MV-4-11 (cell line): ENCODE results near the gene AGK.
"Not testable (repeated sequence)": the region's sequence is repeated elsewhere in the genome, so short reads cannot be mapped to it uniquely, and the experiment has no call there.

Experiments
- DNase-seq: peaks from one replicate; lab custom pipeline; 2025; lab: John Stamatoyannopoulos, UW

The AGK gene

GRCh38 chr7:141587304-141587703, 36.1 kb downstream of the AGK start:
- no peak for DNase-seq

GRCh38 chr7:141588912-141589311, 37.7 kb downstream of the AGK start:
- DNase-seq: no peak

GRCh38 chr7:141590071-141590470, 38.9 kb downstream of the AGK start:
- DNase-seq: no peak

DNA sequence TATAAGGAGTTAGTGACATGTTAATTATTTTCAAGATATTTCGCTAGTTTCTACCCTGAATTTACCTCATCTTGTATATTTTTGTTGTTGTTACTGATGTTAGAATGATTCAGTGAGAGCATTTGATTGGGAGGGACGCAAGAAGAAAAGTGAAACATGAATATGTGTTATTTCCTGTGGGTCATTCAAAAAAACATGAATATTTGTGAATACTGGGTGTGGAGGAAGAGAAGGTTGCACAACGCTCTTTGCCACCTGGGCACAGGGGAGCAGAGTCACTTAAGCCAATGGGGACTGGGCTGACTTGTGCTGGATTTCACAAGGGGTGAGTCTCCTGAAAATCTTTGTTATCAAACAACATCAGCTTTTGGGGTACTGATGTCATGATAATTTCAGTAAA, 39.5 kb downstream of the AGK start:
- DNase-seq: no peak

DNA sequence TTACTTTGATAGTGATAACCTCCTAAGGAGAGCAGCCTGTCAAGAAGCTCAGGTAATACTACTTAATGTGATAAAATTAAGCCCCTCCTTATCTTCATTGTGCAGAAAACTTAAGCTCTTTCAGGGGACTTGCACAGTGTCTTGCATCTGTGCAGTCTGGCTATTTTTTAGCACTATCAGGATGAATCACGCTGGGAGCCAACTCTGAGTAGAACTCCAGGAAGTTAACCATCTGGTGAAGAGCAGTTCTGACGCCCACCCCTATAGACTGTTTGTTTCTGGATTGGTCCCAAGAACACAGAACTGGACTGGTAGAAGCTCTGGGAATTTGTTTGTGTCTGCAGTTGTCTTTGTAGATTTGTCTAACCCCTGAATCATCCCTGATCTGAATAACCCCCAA, 41.9 kb downstream of the AGK start:
- no peak for DNase-seq

DNA sequence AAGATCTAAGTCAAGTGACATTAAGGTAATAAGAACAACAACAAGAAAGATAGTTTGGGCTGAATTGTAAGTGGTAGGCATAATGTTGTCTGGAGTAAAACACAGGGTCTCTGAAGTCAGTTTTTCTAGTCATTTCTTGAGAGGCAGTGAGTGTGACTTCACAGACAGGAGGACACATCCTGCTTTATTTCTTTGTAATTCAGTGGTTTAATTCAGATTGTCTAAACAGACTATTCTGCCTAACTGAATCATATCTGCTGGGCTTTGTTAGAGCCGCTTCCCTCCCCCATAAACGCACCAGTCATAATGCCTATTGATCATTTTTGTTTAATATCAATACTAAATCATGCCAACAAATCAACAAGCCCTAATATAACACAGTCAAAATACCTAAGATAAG, 46.8 kb downstream of the AGK start:
- DNase-seq: no peak

DNA sequence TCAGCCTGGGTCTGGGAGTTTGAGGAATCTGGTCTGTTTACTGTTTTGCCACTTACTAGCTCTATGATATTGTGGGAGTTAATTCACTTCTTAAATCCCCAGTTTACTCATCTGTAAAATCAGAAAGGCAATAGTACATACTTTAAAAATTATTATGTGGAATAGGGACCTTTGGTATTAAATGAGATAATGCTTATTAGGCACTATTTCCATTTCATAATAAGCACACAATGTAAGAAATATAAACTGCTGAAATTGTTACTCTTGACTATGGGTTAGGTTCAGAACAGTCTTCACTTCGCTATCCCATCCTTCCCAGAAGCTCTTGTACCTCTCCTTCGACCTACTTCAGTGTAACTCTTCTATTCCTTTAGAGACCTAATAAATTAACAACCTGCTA, 47.2 kb downstream of the AGK start:
- DNase-seq: no peak

DNA sequence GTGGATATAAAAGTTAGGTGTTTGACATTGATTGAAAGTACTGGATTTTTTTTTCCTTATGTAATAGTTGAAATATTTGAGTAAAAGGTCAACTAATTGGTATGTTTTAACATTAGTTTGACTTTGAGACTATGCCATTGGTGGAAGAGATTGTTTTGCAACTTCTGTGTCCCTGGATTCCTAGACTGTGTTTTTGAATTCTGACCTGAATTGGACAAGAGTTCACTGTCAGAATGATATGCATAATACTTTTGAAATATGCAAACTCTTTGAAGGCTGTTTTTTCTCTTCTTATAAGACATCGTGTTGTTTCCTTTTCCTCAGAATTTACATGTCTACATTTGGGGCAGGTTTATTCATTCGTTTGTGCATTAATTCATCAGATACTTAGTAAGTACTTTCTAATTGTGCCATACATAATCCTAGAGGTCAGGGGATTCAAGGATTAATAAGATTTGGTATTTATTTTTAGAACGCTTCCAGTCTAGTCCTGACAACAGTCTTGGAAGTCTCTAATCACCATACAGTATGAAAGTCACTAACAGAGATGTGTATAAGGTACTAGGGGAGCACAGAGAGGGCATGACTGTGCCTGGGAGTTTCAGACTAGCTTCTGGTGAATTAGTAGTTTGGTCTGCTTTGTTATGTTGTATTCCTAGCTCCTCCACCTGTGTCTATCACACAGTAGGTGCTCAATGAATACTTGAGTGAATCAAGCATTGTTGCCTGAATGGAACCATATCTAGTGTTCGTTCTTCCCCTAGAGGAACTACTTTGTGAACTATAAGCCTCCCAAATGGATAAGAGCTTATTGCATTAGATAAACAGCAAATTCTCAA, 49.2 kb downstream of the AGK start:
- no peak for DNase-seq

DNA sequence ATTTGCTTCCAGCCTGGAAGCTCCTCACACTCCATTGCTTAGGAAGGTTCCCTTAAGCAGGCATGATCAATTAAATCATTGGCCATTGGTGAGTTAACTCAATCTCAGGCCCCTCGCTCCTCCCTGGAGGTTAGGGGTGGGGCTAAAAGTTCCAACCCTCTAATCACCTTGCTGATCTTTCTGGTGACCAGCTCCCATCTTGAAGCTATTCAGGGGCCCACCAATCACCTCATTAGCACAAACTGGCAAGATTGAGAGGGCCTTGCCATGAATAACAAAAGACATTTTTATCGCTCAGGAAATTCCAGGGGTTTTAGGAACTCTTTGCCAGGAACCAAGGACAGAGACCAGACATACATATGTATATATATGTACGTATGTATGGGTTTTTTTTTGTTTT, 58.4 kb downstream of the AGK start:
- no peak for DNase-seq

- no peak for DNase-seq
Measured at GRCh38 chr7:141610671-141611070, 59.5 kb downstream of the AGK start.

DNA sequence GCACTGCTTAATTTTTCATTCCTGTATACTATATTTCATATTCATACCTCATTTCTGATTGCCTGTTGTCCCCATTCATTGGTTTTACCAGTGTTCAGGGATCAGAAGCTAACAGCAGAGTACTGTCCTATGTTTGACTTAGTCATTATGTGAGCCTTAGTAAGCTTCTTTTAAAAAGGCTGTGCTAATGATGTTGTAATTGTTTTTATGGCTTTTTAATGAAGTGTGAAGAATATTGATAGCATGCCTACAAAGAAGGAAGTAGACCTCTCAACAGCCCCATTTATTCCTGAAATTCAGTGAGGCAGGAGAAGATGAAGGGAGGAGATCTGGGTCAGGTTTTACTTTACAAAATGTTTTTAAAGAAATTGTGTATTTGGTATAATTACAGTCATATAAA, 61.7 kb downstream of the AGK start:
- no peak for DNase-seq

DNA sequence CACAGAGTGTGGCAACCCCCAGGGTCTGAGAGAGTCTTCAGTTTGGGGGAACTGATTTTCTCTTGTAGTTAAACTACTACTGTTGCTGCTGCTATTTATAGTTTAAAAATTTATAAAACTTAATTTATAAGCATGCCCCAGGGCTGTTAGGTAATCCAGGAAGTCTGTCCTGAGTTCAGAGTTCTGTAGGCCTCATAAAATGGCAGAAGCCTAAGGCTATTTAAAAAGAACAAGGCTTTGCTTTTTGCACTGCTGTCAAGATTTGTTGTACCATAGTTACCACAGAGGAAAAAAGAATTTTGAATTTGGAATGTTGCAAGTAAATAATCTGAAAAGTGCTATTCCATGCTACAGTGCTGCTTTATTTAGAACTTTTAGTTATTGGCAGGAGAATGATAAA, 66.1 kb downstream of the AGK start:
- DNase-seq: no peak

DNA sequence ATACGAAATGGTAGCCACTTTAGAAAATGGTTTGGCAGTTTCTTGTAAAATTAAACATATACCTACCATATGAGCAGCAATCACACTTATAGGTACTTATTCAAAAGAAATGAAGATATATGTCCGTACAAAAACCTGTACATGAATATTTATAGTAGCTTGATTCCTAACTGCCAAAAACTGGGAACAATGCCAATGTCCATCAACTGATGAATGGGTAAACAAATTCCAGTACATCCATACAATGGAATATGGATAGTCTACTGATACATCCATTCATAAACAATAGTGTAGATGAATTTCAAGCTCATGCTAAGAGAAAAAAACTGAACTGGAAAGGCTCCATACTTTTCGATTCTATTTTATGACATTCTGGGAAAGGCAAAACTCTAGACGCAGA, 68.5 kb downstream of the AGK start:
- DNase-seq: no peak

GRCh38 chr7:141624763-141625162, 73.6 kb downstream of the AGK start:
- no peak for DNase-seq

DNA sequence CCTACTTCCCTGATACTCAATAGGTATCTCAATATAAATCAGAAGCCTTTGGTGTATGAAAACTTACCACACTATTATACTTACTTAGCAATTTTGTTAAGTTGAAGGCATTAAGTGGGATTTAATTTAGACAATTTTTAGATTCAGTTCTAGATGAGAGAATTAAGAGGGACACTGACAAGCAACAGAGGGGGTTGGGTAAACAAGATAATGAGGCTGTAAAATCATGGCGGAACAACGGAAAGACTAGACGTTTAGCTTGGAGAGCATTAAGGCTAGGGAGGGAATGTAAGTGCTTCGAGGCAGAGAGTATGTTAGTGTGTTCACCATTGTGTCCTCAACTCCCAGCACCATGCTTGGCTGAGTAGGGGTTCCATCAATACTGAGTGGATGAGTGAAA, 79.4 kb downstream of the AGK start:
- no peak for DNase-seq

- DNase-seq: no peak
Measured at GRCh38 chr7:141631525-141631924, 80.3 kb downstream of the AGK start.

DNA sequence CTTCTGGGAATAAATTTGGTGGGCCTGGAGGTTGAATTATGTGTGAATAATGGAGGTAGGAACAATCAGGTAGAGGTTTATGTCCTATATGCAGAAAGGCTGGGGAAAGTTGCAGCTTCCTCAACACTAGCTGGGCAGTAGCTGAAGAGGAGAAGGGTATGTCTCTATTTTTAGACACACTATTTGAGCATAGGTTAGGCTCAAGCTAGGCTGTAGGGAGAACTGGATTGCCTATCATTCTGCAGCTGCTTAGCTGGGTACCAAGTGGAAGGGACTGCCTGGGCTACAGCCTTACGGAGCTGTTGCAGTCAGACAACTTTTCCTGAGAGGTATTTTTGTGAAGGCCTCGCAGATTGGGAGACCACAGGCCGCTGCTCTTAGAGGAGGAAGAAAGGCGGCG, 82.9 kb downstream of the AGK start:
- DNase-seq: no peak

GRCh38 chr7:141636053-141636452, 84.8 kb downstream of the AGK start:
- no peak for DNase-seq

DNA sequence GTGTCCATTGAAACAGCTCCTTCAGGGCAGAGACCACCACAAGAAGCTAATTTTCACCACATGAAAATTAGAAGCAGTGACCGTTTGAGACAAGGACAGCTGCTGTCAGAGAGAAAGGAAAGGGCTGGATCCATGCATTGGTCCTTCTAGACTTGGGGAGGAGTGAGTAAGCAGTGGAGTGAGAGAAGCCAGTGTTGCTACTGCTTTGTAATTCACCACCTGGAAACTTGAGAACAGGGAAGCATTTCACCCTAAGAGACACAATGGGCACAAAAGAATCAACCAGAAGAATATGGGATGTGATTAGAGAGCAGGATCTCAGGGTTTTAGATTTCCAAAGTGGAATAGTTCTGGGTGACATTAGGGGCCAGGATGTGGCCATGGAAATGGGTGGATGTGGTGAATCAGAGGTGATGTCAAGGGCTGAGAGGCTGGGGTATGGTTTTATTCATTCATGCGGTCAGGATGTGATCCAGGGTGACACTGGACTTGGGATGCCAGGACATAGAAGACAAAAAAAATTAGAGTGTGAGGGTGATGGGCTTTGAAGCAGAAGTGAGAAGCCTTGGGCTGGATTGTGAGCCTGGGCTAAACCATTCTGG, 89.1 kb downstream of the AGK start:
- DNase-seq: no peak

DNA sequence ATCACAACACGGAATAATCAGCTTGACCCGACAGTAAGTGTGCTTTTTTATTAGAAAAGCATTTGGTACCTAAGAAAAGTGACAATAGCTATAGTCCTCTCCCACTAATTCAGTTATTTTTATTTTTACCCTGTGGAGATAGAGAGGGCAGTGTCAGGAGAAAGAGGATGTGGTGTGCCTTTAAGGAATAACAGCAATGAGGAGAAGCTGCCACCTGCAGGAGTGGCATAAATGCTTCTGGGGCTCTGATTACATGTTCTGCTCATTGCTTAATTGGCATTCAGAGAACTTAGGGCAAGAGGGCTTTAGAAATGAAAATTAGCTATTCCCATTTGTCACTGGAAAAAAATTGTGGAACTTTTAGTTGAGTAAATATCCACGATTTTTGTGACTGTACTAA, 90.7 kb downstream of the AGK start:
- no peak for DNase-seq

GRCh38 chr7:141645188-141645587, 94.0 kb downstream of the AGK start:
- no peak for DNase-seq

DNA sequence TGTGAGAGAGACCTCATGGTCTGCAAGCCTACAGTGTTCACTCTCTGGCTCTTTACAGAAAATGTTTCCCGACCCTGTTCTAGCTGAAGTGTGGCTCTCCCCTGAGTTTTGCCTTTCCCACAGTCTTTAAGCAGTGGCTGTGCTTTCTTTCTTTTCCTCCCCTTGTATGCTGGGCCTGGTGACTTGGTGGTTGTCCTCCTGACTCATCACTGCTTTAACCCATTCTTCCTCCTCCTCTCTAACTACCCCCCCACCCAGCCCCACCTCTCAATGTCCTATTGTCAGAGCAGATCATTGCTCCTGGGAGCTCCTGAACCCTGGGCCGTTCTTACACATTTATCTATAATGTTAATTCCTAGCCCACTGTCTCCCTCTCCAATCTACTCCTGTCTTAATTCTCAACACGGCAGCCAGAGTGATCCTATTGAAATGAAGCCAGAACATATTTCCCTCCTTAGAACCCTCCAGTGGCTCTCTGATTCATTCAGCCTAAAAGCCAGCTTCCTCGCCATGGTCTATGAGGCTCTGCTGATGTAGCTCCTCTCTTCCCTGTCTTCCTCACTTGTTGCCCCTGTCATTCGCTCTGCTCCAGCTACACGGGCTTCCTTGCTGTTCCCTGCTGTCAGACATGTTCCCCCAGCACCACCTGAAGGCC, 95.7 kb downstream of the AGK start:
- no peak for DNase-seq

DNA sequence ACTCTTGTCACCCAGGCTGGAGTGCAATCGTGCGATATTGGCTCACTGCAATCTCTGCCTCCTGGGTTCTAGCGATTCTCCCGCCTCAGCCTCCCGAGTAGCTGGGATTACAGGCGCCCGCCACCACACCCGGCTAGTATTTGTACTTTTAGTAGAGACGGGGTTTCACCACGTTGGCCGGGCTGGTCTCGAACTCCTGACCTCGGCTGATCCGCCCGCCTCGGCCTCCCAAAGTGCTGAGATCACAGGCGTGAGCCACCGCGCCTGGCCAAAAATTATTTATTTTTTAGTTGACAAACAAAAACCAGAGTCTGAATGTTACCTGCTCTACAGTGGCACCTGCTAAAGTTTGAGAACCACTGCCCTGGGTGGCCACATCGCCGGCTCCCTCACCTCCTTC, 96.5 kb downstream of the AGK start:
- not testable (repeated sequence) for DNase-seq
